Stimulated activated CD8-positive, alpha-beta memory T cell treated with anti-CD3 and anti-CD28 coated beads, Interleukin-12 subunit alpha, Interleukin-12 subunit beta, amount 100 ng/mL, for 4 hours (primary cell): ENCODE data around the gene HOXC13.

Experiments used
- DNase-seq: peaks from one replicate; pipeline ENCODE4 v3.0.0-alpha.2; 2020; ENCODE audit warnings: low read depth

HOXC13 gene

GRCh38 chr12:53955036-53955775, 16.6 kb downstream of the HOXC13 start:
- no peak for DNase-seq

DNA sequence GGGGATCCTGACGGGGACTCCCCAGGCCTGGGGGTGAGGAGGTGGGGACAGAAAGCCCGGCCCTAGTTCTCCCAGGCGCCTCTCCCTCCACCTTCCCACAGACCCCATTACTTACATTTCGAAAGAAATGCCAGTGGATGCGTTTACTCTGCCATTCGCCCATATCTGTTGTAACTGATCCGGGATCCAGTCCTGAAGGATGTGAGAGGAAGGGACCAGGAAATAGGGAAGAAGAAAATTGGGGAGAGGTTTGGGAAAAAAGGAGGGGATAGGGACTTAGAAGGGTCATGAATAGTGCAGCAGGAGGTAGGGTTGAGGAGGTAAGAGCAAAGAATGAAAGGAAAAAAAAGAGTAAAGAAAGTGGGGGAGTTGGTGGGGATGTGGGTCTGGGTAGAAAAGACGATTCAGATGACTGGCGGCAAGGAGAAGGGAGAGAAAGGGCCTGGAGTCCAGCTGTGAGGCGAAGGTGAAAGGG, 17.2 kb downstream of the HOXC13 start:
- no peak for DNase-seq

GRCh38 chr12:53956251-53956887, 17.7 kb downstream of the HOXC13 start:
- DNase-seq, result no peak

DNA sequence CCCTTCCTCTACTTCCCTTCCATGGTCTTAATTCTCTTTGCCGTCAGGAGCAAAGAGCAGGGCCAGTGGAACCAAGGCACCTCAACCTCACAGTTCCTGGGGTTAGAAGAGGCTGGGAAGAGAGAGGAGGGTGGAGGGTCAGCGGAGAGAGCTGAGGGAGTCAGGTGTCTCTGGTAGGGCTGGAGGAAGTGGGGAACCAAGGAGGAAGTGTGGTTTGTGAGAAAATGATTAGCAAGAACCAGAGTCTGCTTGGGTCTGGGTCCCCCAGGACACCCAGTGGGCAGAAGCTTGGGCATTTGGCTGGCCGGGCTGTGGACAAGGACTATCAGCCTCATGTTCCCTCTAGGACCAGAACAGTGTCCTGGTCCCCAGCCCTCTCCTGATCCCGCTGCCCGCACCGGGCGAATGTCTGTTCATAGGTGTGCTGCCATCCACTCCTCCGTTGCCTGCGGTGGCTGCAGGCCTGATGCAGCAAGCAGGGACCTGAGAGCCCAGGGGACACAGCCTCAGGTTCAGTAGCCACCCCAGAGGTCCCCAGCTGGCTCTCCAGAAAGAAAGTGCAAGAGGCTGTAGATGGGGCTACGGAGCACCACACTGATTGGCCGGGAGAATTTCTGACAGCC, 18.4 kb downstream of the HOXC13 start:
- no peak for DNase-seq

GRCh38 chr12:53958128-53958527, 19.5 kb downstream of the HOXC13 start:
- no peak for DNase-seq

- no peak for DNase-seq
These were observed 20.7 kb downstream of the HOXC13 start for GRCh38 chr12:53959314-53959713.

GRCh38 chr12:53960187-53961024, 21.8 kb downstream of the HOXC13 start:
- DNase-seq, result no peak

GRCh38 chr12:53961025-53961761, 22.6 kb downstream of the HOXC13 start:
- no peak for DNase-seq

DNA sequence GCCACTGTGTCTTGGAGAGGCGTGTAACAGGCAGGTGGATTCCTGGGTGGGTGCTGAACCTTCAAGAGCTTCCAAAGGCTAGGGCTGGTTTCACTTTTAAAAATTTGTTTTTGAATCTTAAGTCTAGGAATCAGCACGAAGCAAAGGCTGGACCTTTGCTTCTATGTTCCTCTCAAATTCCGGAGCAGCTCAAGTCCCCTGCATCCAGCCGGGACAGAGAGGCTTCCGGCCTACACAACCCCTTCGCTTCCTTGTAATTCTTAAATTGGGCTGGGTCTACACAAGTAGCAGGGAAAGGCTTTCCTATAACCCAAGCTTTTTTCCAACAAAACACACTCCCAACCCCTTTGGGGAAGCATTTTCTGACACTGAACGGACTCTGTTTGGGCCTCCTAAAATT, 24.4 kb downstream of the HOXC13 start:
- DNase-seq, result no peak

- DNase-seq, result no peak
These were observed 25.0 kb downstream of the HOXC13 start for GRCh38 chr12:53963434-53964314.

DNA sequence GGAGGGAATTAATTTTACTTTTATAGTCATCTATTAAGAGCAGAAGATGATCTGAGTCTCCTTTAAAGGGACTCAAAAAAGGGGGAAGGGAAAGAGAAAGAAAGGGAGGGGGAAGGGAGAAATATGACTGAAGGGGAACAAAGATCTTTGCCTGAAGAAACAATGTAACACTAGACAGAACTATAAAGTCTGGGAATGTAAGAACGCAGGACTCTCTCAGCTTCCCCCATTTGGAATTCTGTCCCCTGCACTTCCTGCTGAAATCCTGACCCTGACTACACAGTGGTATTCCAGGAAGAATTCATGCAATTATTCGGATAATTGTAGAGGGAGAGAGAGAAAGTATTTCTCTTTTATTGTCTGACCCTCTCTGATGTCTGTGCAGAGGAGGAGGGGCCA, 25.7 kb downstream of the HOXC13 start:
- DNase-seq, result no peak

- DNase-seq, result no peak
These were observed 26.9 kb downstream of the HOXC13 start for GRCh38 chr12:53965281-53966084.

DNA sequence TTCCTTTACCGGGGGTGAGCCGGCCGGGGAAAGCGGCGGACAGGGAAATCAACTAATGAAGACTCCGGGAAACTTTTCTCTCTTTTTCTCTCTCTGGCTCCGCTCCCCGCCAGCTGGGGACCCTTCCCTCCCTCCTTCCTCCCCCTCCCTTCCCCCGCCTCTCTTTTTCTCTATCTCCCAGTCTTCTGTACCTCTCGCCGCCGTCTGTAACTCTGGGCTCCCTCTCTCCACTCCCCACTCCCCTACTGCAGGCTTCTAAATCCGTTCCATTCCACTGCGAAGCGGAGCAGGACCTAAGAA, 27.4 kb downstream of the HOXC13 start:
- DNase-seq, result no peak

DNA sequence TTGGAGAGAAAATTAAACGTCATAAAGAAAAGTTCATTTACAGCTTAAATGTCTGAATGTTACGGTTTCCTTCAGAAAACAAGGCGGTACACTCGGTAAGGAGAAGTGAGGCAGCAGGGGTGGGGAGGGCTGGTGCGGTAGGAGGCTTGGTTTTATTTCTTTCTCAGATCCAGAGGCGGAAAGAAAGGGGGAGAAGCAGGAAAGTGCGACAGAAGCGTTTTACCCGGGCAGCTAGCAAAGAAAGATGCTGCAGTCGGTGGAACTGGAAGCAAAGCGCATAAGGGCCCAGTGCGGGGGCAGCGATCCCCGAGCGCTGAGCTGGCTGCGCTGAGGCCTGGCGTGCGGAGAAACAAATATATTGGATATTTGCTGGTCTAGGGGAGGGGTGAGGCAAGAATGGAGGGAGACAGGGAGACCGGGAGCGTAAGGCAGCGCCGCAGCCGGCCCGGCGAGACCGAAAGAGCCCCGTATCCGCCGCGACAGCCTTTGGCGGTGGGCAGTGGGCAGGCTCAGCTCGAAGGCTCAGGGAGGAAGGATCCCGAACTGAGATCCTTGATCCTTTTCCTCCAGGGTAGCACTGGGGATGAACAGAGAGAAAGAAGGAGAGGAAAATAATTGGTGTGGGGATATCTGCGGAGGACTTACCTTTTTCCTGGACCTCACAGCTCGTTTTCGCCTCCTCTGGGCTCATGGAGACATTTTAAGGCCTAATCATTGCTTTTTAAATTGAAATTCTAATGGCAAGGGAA, 27.9 kb downstream of the HOXC13 start:
- no peak for DNase-seq

GRCh38 chr12:53967421-53967925, 28.8 kb downstream of the HOXC13 start:
- DNase-seq, result no peak

- no peak for DNase-seq
These were observed 29.8 kb downstream of the HOXC13 start for GRCh38 chr12:53968214-53969127.

GRCh38 chr12:53969588-53970259, 31.1 kb downstream of the HOXC13 start:
- DNase-seq, result no peak
